Activated T-cell treated with anti-CD3 and anti-CD28 coated beads for 4 hours (primary cell): ENCODE measurements around the gene EYA2.

ENCODE experiments used
- DNase-seq: peaks from one replicate; pipeline ENCODE4 v3.0.0-alpha.2; 2020

Gene EYA2

DNA sequence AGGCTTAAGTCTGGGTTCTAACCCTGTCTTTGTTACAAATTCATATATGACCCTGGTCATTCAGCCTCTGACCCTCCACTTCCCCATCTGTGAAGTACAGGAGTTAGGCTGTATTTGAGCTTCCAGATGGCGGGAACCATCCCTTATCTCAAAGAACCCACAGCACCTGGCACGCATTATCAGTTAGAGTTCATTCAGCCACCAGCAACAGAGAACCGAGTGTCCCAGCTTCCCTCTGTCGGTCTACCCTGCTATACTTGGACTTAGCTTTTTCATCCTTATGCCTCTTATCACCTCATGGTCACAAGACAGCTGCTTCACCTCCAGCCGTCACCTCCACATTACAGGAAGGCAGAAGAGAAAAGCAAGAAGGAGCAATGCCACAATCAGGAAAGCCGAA is 147.8 kb downstream of the EYA2 start:
- no peak for DNase-seq

DNA sequence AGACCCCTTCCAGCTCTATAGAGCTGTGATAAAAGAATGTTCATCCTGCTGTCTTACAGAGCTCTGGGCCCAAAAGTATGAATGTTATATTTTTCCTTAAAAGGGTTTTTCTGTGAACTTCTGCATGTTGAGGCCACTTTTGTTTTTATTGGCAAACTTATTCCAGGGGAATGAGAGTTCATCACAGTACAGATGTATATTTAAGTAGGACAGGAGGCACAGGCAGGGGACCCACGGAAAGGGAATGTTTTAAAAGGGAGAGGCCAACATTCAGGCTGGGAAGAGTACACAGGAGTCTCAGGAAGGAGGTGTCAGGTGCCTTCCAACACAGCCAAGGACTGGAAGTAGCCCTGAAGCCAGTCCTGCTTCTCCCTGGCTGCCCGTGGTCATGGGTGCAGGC is 148.4 kb downstream of the EYA2 start:
- no peak for DNase-seq

DNA sequence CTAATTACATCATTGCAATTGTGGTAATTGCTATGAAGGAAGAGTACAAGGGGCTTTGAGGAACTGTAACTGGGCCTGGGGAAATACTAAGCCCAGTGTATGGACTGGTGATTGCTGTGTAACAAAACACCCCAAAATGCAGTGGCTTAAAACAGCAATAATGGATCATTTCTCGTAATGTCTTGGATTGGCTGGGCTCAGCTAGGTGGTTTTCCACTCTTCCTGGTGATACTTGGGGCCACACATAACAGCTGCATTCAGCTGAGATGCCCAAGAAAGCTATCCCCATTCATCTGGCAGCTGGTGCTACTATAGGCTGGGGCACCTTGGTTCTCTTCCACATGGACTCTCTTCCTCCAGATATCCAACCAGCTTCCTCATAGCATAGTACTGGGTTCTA is 150.3 kb downstream of the EYA2 start:
- no peak for DNase-seq

GRCh38 chr20:47048054-47048453 is 153.4 kb downstream of the EYA2 start:
- DNase-seq = no peak

DNA sequence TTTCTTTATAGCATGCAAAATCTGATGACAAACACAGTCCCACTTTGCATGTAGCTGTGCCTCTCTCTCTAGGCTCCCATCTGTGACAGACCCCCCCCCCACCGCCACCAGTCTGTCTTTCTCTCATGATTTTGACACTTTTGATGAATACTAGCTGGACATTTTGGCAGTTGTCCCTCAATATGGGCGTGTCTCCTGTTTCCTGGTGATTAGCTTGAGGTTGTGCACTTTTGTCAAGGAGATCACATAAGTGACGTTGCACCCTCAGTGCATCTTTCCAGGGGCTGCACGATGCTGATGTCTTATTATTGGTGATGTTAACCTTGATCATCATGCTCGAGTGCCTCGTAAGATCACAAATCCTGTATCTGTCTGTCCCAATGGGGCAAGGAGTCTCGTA is 155.1 kb downstream of the EYA2 start:
- DNase-seq = no peak

GRCh38 chr20:47050996-47051395 is 156.4 kb downstream of the EYA2 start:
- DNase-seq = no peak

GRCh38 chr20:47051936-47052526 is 157.4 kb downstream of the EYA2 start:
- no peak for DNase-seq

DNA sequence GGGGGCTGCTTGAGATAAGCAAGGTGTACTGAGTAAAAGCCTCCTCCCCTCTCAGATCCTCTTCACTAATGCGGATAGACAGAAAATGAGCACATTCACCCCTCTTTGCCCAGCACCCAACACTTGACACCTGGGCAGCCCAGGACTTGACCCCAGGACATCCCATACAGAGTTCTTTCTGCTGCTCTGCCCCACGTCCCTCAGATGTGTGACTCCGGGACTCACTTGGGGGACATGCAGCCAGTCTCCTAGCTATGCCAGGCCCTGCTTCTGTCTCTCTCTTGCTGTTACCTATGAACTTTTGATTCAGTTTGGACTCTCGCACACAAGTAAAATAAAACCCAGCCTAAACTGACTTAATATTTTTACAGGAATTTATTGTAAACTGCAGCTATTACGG is 159.9 kb downstream of the EYA2 start:
- DNase-seq = no peak

GRCh38 chr20:47054945-47055344 is 160.3 kb downstream of the EYA2 start:
- DNase-seq = no peak

GRCh38 chr20:47055699-47056369 is 161.2 kb downstream of the EYA2 start:
- DNase-seq = no peak

DNA sequence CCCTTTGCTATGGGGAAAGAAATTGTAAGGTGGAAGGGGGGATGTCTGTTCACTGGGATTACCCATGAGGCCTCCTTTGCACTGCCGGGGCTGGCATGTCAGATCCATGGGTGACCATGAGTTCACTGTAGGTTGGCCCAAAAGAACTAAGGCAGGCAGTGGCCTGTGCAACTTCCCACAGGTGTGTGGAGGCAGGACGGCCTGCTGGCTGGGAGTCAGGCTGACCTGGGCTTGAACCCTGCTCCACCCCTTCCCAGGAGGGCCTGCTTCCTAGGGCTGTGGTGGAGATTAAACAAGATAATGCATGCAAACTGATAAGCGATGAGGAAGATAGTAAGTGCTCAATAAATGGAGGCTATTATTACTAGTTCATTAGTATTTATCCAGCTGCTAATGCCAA is 163.0 kb downstream of the EYA2 start:
- no peak for DNase-seq

- no peak for DNase-seq
Observed at GRCh38 chr20:47058236-47058635, 163.6 kb downstream of the EYA2 start.

GRCh38 chr20:47059536-47059935 is 164.9 kb downstream of the EYA2 start:
- no peak for DNase-seq

- DNase-seq = no peak
Observed at GRCh38 chr20:47061549-47061948, 166.9 kb downstream of the EYA2 start.

DNA sequence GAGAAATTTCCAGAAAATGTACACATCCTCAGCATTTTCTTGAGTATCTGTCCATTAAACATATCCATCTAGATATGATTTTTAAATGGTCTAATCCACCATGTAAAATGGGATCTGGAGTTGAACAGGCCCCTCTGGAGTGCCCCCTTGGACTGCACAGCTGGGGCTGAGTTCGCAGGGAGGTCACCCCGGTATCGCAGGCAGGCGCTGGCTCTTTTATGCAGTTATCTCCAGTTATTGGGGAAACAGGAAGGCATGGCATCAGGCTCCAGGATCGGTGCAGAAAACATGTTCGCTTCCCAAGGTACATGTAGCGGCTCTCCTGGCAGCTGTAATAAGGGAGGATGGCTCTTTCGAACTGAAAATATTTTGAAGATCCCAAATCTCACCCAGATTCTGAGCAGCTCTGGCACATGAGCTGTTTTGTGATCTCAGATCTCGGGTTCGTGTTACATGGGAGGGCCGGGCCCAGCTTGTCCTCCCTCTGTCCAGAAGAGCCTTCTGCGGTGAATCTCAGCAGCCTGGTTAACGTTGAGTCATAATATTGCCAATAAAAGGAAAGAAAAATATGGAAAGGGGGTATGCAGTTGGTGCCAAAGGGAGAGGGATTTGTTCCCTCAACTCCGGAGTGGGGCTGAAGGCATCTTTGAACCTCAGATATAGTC is 167.7 kb downstream of the EYA2 start:
- no peak for DNase-seq

GRCh38 chr20:47063407-47063806 is 168.8 kb downstream of the EYA2 start:
- no peak for DNase-seq

GRCh38 chr20:47063808-47064207 is 169.2 kb downstream of the EYA2 start:
- no peak for DNase-seq

- DNase-seq = no peak
Observed at GRCh38 chr20:47066484-47067270, 172.0 kb downstream of the EYA2 start.

DNA sequence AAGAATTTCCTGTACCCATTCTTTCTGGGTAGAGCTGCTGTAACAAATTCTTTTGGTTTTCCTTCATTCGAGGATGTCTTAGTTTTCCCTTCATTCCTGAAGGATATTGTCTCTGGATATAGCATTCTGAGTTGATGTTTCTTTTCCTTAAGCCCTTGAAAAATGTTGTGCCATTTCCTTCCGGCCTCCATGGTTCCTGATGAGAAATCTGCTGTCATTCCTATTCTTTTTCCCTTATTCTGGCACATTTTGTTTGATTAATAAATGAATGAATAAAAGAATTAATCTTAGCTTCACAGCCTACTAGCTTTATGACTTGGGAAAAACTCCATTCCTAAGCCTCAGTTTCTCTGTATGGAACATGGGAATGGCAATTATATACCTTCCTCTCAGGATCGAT is 173.1 kb downstream of the EYA2 start:
- no peak for DNase-seq

GRCh38 chr20:47070176-47070575 is 175.5 kb downstream of the EYA2 start:
- DNase-seq = no peak

DNA sequence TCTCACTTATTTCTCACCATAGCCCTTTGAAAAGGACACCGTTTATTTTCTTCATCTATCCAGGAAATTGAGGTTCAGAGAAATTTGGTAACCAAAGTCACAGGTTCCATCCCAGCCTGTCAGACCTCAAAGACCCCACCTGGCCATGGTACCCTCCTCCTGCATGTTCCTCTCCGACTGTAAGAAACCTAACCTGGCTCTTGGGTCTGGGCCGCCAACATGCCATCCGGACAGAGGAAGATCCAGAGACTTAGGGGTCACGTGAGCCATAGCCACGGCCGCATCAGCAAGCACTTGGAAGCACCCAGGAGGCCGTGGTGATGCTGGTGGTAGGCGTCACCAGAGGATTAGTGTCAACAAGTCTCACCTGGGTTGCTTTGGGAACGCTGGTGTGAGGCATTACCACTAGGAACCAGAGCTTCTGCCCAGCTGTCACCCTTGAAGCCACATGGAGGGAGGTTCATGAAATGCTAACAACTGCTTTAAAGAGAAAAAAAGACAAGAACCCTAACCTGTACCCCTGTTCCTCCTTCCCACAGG is 177.1 kb downstream of the EYA2 start:
- no peak for DNase-seq

DNA sequence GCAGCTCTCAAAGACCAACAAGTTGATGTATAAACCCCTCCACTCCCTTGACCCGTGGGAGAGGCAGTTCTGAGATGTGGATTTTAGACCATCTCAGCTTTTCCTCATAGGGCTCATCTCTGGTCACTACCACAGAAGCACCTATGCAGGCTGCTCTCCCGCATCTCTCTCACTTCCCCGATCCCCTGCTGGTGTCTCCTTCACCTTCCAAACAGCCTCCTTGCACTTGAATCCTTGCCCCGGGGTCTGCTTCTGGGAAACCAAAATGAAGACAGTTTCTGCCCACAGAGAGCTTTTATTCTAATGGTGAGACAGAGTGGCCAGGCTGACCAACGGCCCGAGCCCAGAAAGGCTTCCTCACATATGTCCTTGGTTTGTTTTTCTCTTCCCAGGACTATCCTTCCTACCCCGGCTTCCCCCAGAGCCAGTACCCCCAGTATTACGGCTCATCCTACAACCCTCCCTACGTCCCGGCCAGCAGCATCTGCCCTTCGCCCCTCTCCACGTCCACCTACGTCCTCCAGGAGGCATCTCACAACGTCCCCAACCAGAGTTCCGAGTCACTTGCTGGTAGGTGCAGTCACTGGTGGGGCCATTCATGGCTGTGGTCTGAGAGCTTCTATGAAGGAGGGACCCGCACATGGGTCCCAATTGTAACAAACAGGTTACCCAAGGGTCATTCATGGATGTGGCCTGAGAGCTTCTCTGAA is 179.3 kb downstream of the EYA2 start:
- no peak for DNase-seq

- DNase-seq = no peak
Observed at GRCh38 chr20:47075263-47075662, 180.6 kb downstream of the EYA2 start.
